HEK293 (cell line): ENCODE results near the gene FKBP7.

ENCODE experiments used
- CTCF ChIA-PET: fragments of 350-600 bp; formaldehyde crosslinking; extraction: SDS; loops from one replicate; lab custom pipeline; 2021; ENCODE audit warnings: antibody characterized with exemption; lab: Yijun Ruan, JAX
- POLR2A ChIA-PET: fragments of 300-600 bp; formaldehyde crosslinking; extraction: SDS; loops from one replicate; lab custom pipeline; 2020; ENCODE audit warnings: antibody characterized with exemption, inconsistent platforms; lab: Yijun Ruan, JAX
- H3K27ac ChIP-seq: fragments of 200-500 bp; sonication (Bioruptor generic); 2 replicates; pipeline ENCODE4 v1.5.1; 2014; ENCODE audit warnings: low read depth, low read length, control low read depth, inconsistent platforms; ENCODE audit errors: extremely low read depth
- H3K36me3 ChIP-seq, 2 experiments: fragments of 200-500 bp in 1 of 2; sonication (Bioruptor generic) in 1 of 2; 1 replicate in 1 of 2; 2 replicates in 1 of 2; pipeline ENCODE4 v1.5.1; 2014 to 2017; ENCODE audit warnings: inconsistent platforms in 2 of 2, low read length in 2 of 2; ENCODE audit not compliant: control insufficient read depth in 2 of 2, insufficient read depth in 1 of 2
- H3K4me1 ChIP-seq: fragments of 200-500 bp; sonication (Bioruptor generic); 2 replicates; pipeline ENCODE4 v1.5.1; 2014; ENCODE audit warnings: mild to moderate bottlenecking, low read length, inconsistent platforms; ENCODE audit not compliant: control insufficient read depth, insufficient read depth
- H3K4me3 ChIP-seq: 2 replicates; pipeline ENCODE4 v1.5.1; 2011; ENCODE audit warnings: low read depth, mild to moderate bottlenecking, control low read depth, low read length, moderate library complexity
- H3K9me3 ChIP-seq: fragments of 200-500 bp; sonication (Bioruptor generic); 2 replicates; pipeline ENCODE4 v1.5.1; 2014; ENCODE audit warnings: low read depth, low read length, inconsistent platforms; ENCODE audit not compliant: control insufficient read depth, insufficient read depth
- FEZF1 ChIP-seq: fragments of 450-650 bp; formaldehyde crosslinking; IDR thresholded peaks from 2 replicates; pipeline ENCODE4 v1.5.1; 2016; ENCODE audit warnings: missing biosample characterization, missing genetic modification characterization
- KLF10 ChIP-seq: fragments of 450-650 bp; IDR thresholded peaks from 2 replicates; pipeline ENCODE4 v1.5.1; 2018; ENCODE audit warnings: missing biosample characterization, mild to moderate bottlenecking, missing genetic modification characterization
- KLF16 ChIP-seq: fragments of 450-650 bp; formaldehyde crosslinking; IDR thresholded peaks from 2 replicates; pipeline ENCODE4 v1.5.1; 2017; ENCODE audit warnings: missing biosample characterization, missing genetic modification characterization
- KLF8 ChIP-seq: fragments of 450-650 bp; formaldehyde crosslinking; IDR thresholded peaks from 2 replicates; pipeline ENCODE4 v1.5.1; 2016; ENCODE audit warnings: missing biosample characterization, missing genetic modification characterization
- PRDM1 ChIP-seq: fragments of 450-650 bp; formaldehyde crosslinking; IDR thresholded peaks from 2 replicates; pipeline ENCODE4; 2016; ENCODE audit warnings: missing biosample characterization, missing genetic modification characterization
- RBAK ChIP-seq: fragments of 450-650 bp; formaldehyde crosslinking; IDR thresholded peaks from 2 replicates; pipeline ENCODE4 v1.5.1; 2016; ENCODE audit warnings: missing biosample characterization, missing genetic modification characterization
- SP2 ChIP-seq: fragments of 450-650 bp; formaldehyde crosslinking; IDR thresholded peaks from 2 replicates; pipeline ENCODE4 v1.5.1; 2016; ENCODE audit warnings: missing biosample characterization, missing genetic modification characterization
- SP3 ChIP-seq: fragments of 450-650 bp; formaldehyde crosslinking; IDR thresholded peaks from 2 replicates; pipeline ENCODE4 v1.5.1; 2016; ENCODE audit warnings: missing biosample characterization, missing genetic modification characterization
- SP7 ChIP-seq: fragments of 450-650 bp; formaldehyde crosslinking; IDR thresholded peaks from 2 replicates; pipeline ENCODE4 v1.5.1; 2016; ENCODE audit warnings: missing biosample characterization, missing genetic modification characterization
- TRIM28 ChIP-seq: IDR thresholded peaks from 2 replicates; pipeline ENCODE4 v1.6.1; 2011; ENCODE audit warnings: low read length, control low read depth, borderline replicate concordance
- YY2 ChIP-seq: fragments of 450-650 bp; formaldehyde crosslinking; IDR thresholded peaks from 2 replicates; pipeline ENCODE4 v1.5.1; 2016; ENCODE audit warnings: missing biosample characterization, missing genetic modification characterization
- ZBTB17 ChIP-seq: fragments of 450-650 bp; formaldehyde crosslinking; IDR thresholded peaks from 2 replicates; pipeline ENCODE4 v1.5.1; 2016; ENCODE audit warnings: missing biosample characterization, missing genetic modification characterization
- ZBTB20 ChIP-seq: fragments of 450-650 bp; formaldehyde crosslinking; IDR thresholded peaks from 2 replicates; pipeline ENCODE4 v1.5.1; 2016; ENCODE audit warnings: missing biosample characterization, missing genetic modification characterization
- ZBTB21 ChIP-seq: fragments of 450-650 bp; formaldehyde crosslinking; IDR thresholded peaks from 2 replicates; pipeline ENCODE4 v1.5.1; 2017; ENCODE audit warnings: missing biosample characterization, missing genetic modification characterization
- ZBTB8A ChIP-seq: fragments of 450-650 bp; formaldehyde crosslinking; IDR thresholded peaks from 2 replicates; pipeline ENCODE4 v1.5.1; 2016; ENCODE audit warnings: missing biosample characterization, missing genetic modification characterization
- ZFP37 ChIP-seq: fragments of 450-650 bp; formaldehyde crosslinking; IDR thresholded peaks from 2 replicates; pipeline ENCODE4 v1.5.1; 2016; ENCODE audit warnings: missing biosample characterization, missing genetic modification characterization
- ZNF133 ChIP-seq: fragments of 450-650 bp; formaldehyde crosslinking; IDR thresholded peaks from 2 replicates; pipeline ENCODE4 v1.5.1; 2016; ENCODE audit warnings: missing biosample characterization, missing genetic modification characterization
- ZNF169 ChIP-seq: fragments of 450-650 bp; formaldehyde crosslinking; IDR thresholded peaks from 2 replicates; pipeline ENCODE4 v1.5.1; 2016; ENCODE audit warnings: missing biosample characterization, missing genetic modification characterization
- ZNF2 ChIP-seq: fragments of 450-650 bp; formaldehyde crosslinking; IDR thresholded peaks from 2 replicates; pipeline ENCODE4 v1.5.1; 2016; ENCODE audit warnings: missing biosample characterization, missing genetic modification characterization
- ZNF335 ChIP-seq: fragments of 450-650 bp; formaldehyde crosslinking; conservative IDR thresholded peaks from 2 replicates; pipeline ENCODE4 v1.5.1; 2016; ENCODE audit warnings: missing biosample characterization, missing genetic modification characterization
- ZNF341 ChIP-seq: fragments of 450-650 bp; formaldehyde crosslinking; IDR thresholded peaks from 2 replicates; pipeline ENCODE4; 2016; ENCODE audit warnings: low read depth, missing biosample characterization, missing genetic modification characterization
- ZNF350 ChIP-seq: fragments of 450-650 bp; formaldehyde crosslinking; IDR thresholded peaks from 2 replicates; pipeline ENCODE4 v1.5.0; 2017; ENCODE audit warnings: missing biosample characterization, mild to moderate bottlenecking, missing genetic modification characterization
- ZNF394 ChIP-seq: fragments of 450-650 bp; formaldehyde crosslinking; IDR thresholded peaks from 2 replicates; pipeline ENCODE4 v1.5.1; 2016; ENCODE audit warnings: missing biosample characterization, missing genetic modification characterization, mild to moderate bottlenecking, moderate library complexity, borderline replicate concordance
- ZNF426 ChIP-seq: fragments of 450-650 bp; formaldehyde crosslinking; IDR thresholded peaks from 2 replicates; pipeline ENCODE4 v1.5.1; 2017; ENCODE audit warnings: missing biosample characterization, missing genetic modification characterization, mild to moderate bottlenecking, inconsistent platforms, moderate library complexity
- ZNF530 ChIP-seq: fragments of 450-650 bp; formaldehyde crosslinking; IDR thresholded peaks from 2 replicates; pipeline ENCODE4 v1.5.1; 2016; ENCODE audit warnings: low read depth, missing biosample characterization, missing genetic modification characterization
- ZNF670 ChIP-seq: fragments of 450-650 bp; formaldehyde crosslinking; IDR thresholded peaks from 2 replicates; pipeline ENCODE4 v1.5.1; 2016; ENCODE audit warnings: missing biosample characterization, missing genetic modification characterization, low read depth
- ZNF677 ChIP-seq: fragments of 450-650 bp; IDR thresholded peaks from 2 replicates; pipeline ENCODE4 v1.5.0; 2018; ENCODE audit warnings: missing biosample characterization, mild to moderate bottlenecking, missing genetic modification characterization, moderate library complexity
- ZNF843 ChIP-seq: fragments of 450-650 bp; formaldehyde crosslinking; IDR thresholded peaks from 2 replicates; pipeline ENCODE4 v1.5.1; 2016; ENCODE audit warnings: missing biosample characterization, missing genetic modification characterization
- TF ChIP-seq, protein P1 (sequence below): fragments of 450-650 bp; formaldehyde crosslinking; IDR thresholded peaks from 2 replicates; pipeline ENCODE4 v1.5.1; 2016; ENCODE audit warnings: missing biosample characterization, missing genetic modification characterization
- TF ChIP-seq, protein P2 (sequence below): fragments of 450-650 bp; formaldehyde crosslinking; IDR thresholded peaks from 2 replicates; pipeline ENCODE4 v1.5.1; 2016; ENCODE audit warnings: missing biosample characterization, missing genetic modification characterization, borderline replicate concordance
- TF ChIP-seq, protein P3 (sequence below): fragments of 450-650 bp; formaldehyde crosslinking; IDR thresholded peaks from 2 replicates; pipeline ENCODE4 v1.5.1; 2017; ENCODE audit warnings: missing biosample characterization, missing genetic modification characterization

The FKBP7 gene, protein sequence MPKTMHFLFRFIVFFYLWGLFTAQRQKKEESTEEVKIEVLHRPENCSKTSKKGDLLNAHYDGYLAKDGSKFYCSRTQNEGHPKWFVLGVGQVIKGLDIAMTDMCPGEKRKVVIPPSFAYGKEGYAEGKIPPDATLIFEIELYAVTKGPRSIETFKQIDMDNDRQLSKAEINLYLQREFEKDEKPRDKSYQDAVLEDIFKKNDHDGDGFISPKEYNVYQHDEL

DNA sequence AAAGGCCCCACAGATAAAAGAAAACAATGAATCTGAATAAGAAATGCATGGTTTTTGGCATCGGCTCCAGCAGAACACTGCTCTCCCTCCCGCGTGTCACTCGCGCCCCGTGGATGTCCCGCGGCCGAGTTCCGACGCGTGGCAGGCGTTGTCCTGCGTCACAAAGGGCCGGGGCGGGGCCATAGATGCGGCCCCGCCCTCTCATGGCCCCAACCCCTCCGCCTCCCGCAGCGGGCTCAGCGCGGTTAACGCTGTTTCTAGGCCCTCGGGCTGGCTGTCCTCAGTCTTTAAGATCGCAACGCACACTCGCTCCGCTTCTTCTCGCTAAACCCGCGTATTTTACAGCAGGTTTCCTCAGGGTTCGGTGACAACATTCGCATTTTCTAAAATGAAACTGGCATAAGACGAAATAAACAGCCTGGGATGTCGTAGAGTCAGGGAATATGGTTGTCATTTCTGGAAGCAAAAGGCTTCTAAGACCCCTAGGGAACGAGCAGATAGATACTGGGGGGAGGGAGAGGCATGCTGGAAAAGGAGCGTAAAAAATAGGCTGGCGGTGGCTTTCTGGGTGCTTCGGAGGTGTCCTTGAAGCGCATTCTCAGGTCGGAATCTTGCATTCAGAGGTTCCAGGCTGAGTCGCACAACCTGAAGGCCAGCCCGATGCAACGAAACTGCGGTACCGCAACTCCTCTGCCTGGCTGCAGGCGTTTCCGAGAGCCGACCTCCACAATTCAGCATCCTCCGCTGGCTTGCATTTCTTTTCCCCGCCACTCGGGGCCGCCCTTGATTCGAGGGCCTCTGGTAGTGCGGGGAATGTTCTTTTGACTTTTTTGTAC lies at the start of gene FKBP7:
Gene FKBP7, minus strand, starts transcription at position 162 of the 836 bp plus-strand sequence. Its CDS starts 101 bp downstream, at position 61.
- no peaks in the 10 kb centered on the region for H3K9me3 ChIP-seq
- peak within 1 kb of the TSS; percentile 65 for H3K4me3 ChIP-seq
- ChIA-PET POLR2A (no interaction called here), CTCF (interaction anchor here (1.1 kb wide), 1 partner anchor 11 kb away, joined by 3 read pairs; no protein-coding TSS in a partner anchor)
- H3K4me1 ChIP-seq, result no peaks in the 10 kb centered on the region
- peak within 1 kb of the TSS; percentile 74 for H3K27ac ChIP-seq
- no peaks in the 10 kb centered on the region for H3K36me3 ChIP-seq
- 0 out of 2 replicates have a peak, but pooled peaks have one; percentile 48 for TF ChIP-seq ZNF843 (tag by site-specific recombination)
- TF ChIP-seq, protein P1, sequence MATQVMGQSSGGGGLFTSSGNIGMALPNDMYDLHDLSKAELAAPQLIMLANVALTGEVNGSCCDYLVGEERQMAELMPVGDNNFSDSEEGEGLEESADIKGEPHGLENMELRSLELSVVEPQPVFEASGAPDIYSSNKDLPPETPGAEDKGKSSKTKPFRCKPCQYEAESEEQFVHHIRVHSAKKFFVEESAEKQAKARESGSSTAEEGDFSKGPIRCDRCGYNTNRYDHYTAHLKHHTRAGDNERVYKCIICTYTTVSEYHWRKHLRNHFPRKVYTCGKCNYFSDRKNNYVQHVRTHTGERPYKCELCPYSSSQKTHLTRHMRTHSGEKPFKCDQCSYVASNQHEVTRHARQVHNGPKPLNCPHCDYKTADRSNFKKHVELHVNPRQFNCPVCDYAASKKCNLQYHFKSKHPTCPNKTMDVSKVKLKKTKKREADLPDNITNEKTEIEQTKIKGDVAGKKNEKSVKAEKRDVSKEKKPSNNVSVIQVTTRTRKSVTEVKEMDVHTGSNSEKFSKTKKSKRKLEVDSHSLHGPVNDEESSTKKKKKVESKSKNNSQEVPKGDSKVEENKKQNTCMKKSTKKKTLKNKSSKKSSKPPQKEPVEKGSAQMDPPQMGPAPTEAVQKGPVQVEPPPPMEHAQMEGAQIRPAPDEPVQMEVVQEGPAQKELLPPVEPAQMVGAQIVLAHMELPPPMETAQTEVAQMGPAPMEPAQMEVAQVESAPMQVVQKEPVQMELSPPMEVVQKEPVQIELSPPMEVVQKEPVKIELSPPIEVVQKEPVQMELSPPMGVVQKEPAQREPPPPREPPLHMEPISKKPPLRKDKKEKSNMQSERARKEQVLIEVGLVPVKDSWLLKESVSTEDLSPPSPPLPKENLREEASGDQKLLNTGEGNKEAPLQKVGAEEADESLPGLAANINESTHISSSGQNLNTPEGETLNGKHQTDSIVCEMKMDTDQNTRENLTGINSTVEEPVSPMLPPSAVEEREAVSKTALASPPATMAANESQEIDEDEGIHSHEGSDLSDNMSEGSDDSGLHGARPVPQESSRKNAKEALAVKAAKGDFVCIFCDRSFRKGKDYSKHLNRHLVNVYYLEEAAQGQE (tag by site-specific recombination), result 0 out of 2 replicates have a peak, but pooled peaks have one; percentile 33
- TF ChIP-seq ZNF530 (tag by site-specific recombination), result no peak
- TF ChIP-seq, protein P2, sequence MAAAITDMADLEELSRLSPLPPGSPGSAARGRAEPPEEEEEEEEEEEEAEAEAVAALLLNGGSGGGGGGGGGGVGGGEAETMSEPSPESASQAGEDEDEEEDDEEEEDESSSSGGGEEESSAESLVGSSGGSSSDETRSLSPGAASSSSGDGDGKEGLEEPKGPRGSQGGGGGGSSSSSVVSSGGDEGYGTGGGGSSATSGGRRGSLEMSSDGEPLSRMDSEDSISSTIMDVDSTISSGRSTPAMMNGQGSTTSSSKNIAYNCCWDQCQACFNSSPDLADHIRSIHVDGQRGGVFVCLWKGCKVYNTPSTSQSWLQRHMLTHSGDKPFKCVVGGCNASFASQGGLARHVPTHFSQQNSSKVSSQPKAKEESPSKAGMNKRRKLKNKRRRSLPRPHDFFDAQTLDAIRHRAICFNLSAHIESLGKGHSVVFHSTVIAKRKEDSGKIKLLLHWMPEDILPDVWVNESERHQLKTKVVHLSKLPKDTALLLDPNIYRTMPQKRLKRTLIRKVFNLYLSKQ, result no peak
- peak; percentile 97 for TF ChIP-seq TRIM28
- peak; percentile 96 for TF ChIP-seq ZNF335 (tag by site-specific recombination)
- TF ChIP-seq ZFP37 (tag by site-specific recombination), result peak; percentile 50; the same call in 1 of the 2 replicates
- TF ChIP-seq SP3 (tag by site-specific recombination), result peak; percentile 68
- peak; percentile 45; the same call in 1 of the 2 replicates for TF ChIP-seq ZNF2 (tag by site-specific recombination)
- no peak for TF ChIP-seq ZNF670 (tag by site-specific recombination)
- TF ChIP-seq SP2 (tag by site-specific recombination), result peak; percentile 64
- 0 out of 2 replicates have a peak, but pooled peaks have one; percentile 24 for TF ChIP-seq KLF16 (tag by site-specific recombination)
- TF ChIP-seq FEZF1, result peak; percentile 75
- TF ChIP-seq ZBTB17 (tag by site-specific recombination), result peak; percentile 92
- TF ChIP-seq ZBTB20 (tag by site-specific recombination), result peak; percentile 74
- TF ChIP-seq ZNF394 (tag by site-specific recombination), result 0 out of 2 replicates have a peak, but pooled peaks have one; percentile 22
- no peak for TF ChIP-seq ZNF133 (tag by site-specific recombination)
- no peak for TF ChIP-seq PRDM1 (tag by site-specific recombination)
- TF ChIP-seq, protein P3, sequence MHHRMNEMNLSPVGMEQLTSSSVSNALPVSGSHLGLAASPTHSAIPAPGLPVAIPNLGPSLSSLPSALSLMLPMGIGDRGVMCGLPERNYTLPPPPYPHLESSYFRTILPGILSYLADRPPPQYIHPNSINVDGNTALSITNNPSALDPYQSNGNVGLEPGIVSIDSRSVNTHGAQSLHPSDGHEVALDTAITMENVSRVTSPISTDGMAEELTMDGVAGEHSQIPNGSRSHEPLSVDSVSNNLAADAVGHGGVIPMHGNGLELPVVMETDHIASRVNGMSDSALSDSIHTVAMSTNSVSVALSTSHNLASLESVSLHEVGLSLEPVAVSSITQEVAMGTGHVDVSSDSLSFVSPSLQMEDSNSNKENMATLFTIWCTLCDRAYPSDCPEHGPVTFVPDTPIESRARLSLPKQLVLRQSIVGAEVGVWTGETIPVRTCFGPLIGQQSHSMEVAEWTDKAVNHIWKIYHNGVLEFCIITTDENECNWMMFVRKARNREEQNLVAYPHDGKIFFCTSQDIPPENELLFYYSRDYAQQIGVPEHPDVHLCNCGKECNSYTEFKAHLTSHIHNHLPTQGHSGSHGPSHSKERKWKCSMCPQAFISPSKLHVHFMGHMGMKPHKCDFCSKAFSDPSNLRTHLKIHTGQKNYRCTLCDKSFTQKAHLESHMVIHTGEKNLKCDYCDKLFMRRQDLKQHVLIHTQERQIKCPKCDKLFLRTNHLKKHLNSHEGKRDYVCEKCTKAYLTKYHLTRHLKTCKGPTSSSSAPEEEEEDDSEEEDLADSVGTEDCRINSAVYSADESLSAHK (tag by site-specific recombination), result peak; percentile 93
- peak; percentile 54; the same call in 1 of the 2 replicates for TF ChIP-seq ZNF341 (tag by site-specific recombination)
- no peak for TF ChIP-seq ZNF350 (tag by site-specific recombination)
- TF ChIP-seq ZBTB8A, result 0 out of 2 replicates have a peak, but pooled peaks have one; percentile 22
- no peak for TF ChIP-seq RBAK (tag by site-specific recombination)
- no peak for TF ChIP-seq ZNF677 (tag by site-specific recombination)
- peak; percentile 81 for TF ChIP-seq ZBTB21
- TF ChIP-seq KLF8 (tag by site-specific recombination), result peak; percentile 59
- TF ChIP-seq YY2 (tag by site-specific recombination), result no peak
- TF ChIP-seq SP7, result peak; percentile 52; the same call in 1 of the 2 replicates
- TF ChIP-seq KLF10, result 0 out of 2 replicates have a peak, but pooled peaks have one; percentile 22
- no peak for TF ChIP-seq ZNF169 (tag by site-specific recombination)
- no peak for TF ChIP-seq ZNF426 (tag by site-specific recombination)
